ENCODE measurements around the gene SARNP. TPM values are rescaled to one million over a fixed set of nuclear protein-coding genes. Genes with fewer than 3 reads are reported as not detected.
A peak's percentile ranks its signal among the peaks of the same experiment; 100 is the strongest.

SARNP gene
- total and polyA plus RNA-seq, 3 donors from 2014 or later = 88.3 to 99.2 (median 96.3) TPM

GRCh38 chr12:55720071-55720564 is 97.4 kb downstream of the SARNP start, which contains the start of gene RDH5:
TSS of gene RDH5 (plus strand) at chr12:55720393. CDS start at chr12:55721185, 792 bp downstream.
- 35 to 41% methylated on average over 4 to 6 of the region's 6 CpGs for WGBS, 2 donors
- Histone ChIP-seq H3K9me3 (no peaks in the 10 kb centered on the region), H3K36me3 (ENCODE audit: low read depth, missing control alignments) (no peaks in the 10 kb centered on the region), H3K27ac (peak within 1 kb of the TSS; percentile 12 to 22), H3K4me1 (peaks cover 62% of the 10 kb centered on the region), H3K27me3 (no peaks in the 10 kb centered on the region), H3K4me3 (no peak within 1 kb of the TSS)
- DNase-seq = peak; percentile 68
- TF ChIP-seq POLR2A (IDR thresholded peaks at IDR 0.05) = no peak
- TF ChIP-seq CTCF (IDR thresholded peaks at IDR 0.05) = no peak
- intact Hi-C loops (cut with DNase I; ENCODE audit: low total_unique reads) = no loop called here

GRCh38 chr12:55719371-55719770 is 98.2 kb downstream of the SARNP start:
- no peaks in the 10 kb centered on the region for H3K36me3 ChIP-seq (ENCODE audit: low read depth, missing control alignments)
- WGBS, 2 donors = 74 to 80% methylated on average over 7 of the region's 7 CpGs
- peaks cover 64% of the 10 kb centered on the region for H3K4me1 ChIP-seq
- H3K27ac ChIP-seq = peak overlapping the region; percentile 12 to 22
- no peak for TF ChIP-seq POLR2A (IDR thresholded peaks at IDR 0.05)
- TF ChIP-seq CTCF (IDR thresholded peaks at IDR 0.05) = no peak
- no peaks in the 10 kb centered on the region for H3K27me3 ChIP-seq
- no peak overlapping the region for H3K4me3 ChIP-seq
- no peaks in the 10 kb centered on the region for H3K9me3 ChIP-seq
- intact Hi-C loops (cut with DNase I; ENCODE audit: low total_unique reads) = no loop called here
- DNase-seq = no peak

GRCh38 chr12:55718624-55719275 is 98.8 kb downstream of the SARNP start:
- H3K9me3 ChIP-seq = no peaks in the 10 kb centered on the region
- 52 to 59% methylated on average over 4 of the region's 4 CpGs for WGBS, 2 donors
- peak overlapping the region; percentile 12 to 68 for H3K27ac ChIP-seq
- TF ChIP-seq CTCF (IDR thresholded peaks at IDR 0.05) = no peak
- no peak for TF ChIP-seq POLR2A (IDR thresholded peaks at IDR 0.05)
- intact Hi-C loops (cut with DNase I; ENCODE audit: low total_unique reads) = no loop called here
- H3K36me3 ChIP-seq (ENCODE audit: low read depth, missing control alignments) = no peaks in the 10 kb centered on the region
- no peak overlapping the region for H3K4me3 ChIP-seq
- H3K4me1 ChIP-seq = peaks cover 58% of the 10 kb centered on the region
- no peak for DNase-seq
- no peaks in the 10 kb centered on the region for H3K27me3 ChIP-seq

- DNase-seq = peak; percentile 69
- 22 to 27% methylated on average over 4 of the region's 4 CpGs for WGBS, 2 donors
- no peaks in the 10 kb centered on the region for H3K27me3 ChIP-seq
- no peak for TF ChIP-seq CTCF (IDR thresholded peaks at IDR 0.05)
- intact Hi-C loops (cut with DNase I; ENCODE audit: low total_unique reads) = no loop called here
- H3K4me1 ChIP-seq = peaks cover 57% of the 10 kb centered on the region
- H3K27ac ChIP-seq = peak overlapping the region in 1 of 2 donors; percentile 68
- H3K36me3 ChIP-seq (ENCODE audit: low read depth, missing control alignments) = no peaks in the 10 kb centered on the region
- no peak overlapping the region for H3K4me3 ChIP-seq
- no peaks in the 10 kb centered on the region for H3K9me3 ChIP-seq
Observed at GRCh38 chr12:55718015-55718414, 99.5 kb downstream of the SARNP start.
